Activated T-cell treated with anti-CD3 and anti-CD28 coated beads, Interleukin-2, amount 50 U/mL, for 48 hours (primary cell): ENCODE data around the gene DUSP23.

Experiments
- DNase-seq, 2 experiments: peaks; one replicate each; pipeline ENCODE4 v3.0.0-alpha.2; 2020

Gene DUSP23

DNA sequence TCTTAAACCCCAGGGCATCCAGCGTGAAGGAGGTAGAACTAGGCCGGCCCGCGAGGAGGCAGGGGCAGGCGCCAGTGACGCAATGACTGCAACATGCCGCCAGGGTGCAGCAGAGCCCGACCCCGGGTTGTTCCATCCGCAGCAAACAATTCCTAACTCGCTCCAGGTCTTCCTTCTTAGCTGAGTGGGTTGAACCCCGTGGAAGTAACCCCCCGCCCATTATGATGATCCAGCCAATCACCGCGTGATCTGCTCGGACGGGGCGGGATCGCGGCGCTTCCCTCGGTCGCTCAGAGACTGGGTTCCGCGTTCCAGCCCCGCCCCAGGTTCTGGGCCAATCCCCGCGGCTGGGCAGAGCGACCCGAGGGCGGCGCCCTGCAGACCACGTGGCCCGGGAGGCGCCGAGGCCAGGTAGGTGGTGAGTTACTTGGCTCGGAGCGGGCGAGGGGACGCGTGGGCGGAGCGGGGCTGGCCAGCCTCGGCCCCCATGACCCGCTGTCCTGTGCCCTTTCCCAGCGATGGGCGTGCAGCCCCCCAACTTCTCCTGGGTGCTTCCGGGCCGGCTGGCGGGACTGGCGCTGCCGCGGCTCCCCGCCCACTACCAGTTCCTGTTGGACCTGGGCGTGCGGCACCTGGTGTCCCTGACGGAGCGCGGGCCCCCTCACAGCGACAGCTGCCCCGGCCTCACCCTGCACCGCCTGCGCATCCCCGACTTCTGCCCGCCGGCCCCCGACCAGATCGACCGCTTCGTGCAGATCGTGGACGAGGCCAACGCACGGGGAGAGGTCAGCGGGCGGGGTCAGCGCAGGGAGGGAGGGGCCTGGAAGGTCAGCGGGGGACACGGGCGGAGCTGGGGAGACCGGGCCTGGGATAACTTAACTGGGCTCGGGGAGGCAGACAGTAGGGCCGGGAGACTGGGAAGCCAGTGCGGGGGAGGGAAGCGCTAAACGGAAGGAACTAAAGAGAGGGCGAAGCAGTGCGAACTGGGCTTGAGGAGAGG, at the start of gene DUSP23:
Gene DUSP23 (plus strand): TSS at position 380 of the 1,000 bp plus-strand sequence. CDS start 139 bp downstream, at position 519.
- peak; percentile 96 to 98 for DNase-seq

DNA sequence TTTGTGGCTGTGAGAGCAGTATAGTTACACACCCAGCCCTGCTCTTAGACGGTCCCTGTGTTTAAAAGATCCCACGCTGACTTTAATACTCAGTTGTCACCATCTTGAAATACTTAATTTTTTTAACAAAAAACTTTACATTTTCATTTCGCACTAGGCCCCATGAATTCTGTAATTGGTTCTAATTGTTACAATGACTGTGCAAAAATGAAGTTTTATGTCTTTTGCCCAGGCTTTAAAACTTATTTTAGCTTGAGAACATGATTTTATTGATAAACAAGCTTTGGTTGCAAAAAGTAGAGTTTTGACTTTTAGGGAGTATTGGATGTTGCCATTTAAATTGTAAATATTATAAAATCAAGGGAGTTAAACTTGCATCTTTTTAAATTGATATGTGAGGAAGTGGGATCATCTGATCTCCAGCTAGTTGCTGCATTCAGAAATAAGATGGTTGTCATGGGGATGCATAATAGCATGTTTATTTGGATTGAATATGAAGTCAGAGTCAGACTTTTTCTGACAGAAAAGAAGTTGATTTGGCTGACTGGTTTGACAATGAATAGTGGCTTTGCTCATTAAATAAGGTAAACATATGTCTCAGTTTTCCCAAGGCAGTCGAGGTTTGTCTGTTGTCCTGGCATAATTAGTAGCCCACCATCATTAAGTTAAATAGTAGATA, 43.4 kb upstream of the DUSP23 start:
- DNase-seq: no peak

DNA sequence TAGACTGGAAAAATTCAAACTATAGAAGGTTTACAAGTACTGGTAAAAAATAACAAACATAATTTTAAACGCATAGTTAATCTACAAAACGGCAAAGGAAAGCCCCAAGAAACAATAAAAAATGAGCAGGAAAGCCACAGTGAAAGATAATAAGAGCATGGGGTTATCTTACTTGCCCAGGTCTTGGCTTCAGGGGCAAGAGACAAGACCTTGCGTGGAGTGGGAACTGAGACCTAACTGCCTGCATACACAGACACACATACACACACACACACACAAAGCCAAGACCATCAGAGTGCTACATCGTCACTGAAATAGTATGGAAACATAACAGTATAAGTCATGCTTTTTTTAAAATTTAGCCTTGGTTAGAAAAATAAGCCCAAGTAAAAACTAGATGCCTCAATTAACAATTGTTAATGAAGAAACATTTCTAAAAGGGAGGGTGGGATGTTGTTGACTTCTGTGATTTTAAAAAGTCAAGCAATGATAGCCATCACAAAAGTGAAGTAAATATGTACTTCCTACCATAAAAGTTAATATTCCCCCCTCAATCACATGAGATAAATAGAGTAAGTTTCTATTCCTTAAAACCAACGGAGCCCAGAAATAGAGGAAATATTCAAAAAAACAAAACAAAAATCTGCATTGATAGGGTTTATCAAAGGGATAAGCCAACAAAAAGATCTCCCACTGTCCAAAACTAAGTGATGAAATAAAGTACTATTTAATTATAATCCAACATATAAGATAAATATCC, 36.9 kb upstream of the DUSP23 start:
- DNase-seq: no peak

DNA sequence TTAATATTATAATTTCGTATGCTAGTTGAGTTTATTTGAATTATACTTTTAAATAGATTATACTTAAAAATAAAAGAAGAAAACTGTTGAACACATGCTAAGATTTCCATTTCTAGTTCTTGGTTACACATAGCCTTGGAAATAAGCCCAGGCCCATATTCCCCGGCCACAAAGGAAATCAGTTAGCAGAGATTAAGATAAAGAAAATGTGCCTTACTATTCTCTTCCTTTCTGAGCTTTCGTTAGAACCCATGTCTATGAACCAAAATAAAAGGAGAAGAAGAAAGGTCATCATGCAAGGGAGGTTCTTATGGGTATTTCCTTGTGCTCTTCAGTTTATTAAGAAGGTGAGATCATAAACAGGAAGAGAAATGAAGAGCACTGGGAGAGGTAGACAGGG, 34.1 kb upstream of the DUSP23 start:
- no peak for DNase-seq

- DNase-seq: no peak
These were observed 32.4 kb upstream of the DUSP23 start for GRCh38 chr1:159748370-159748769.

DNA sequence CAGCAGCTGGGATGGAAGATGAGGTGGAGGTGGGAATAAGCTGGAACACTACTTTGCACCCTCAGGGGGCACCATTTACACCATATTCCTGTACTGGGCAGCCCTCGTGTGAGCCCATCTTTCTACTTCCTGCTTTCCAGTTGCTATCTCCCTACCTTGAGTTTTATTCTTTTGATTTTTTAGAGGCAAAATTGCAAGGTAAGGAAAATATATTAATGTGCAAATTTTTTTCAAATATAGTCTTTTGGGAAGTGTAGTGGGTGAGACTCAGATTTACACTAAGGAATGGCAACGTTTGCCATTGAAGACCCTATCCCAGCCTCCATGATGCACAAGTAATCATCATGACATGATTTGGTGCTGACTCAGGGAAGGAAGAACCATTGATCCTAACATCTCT, 31.1 kb upstream of the DUSP23 start:
- DNase-seq: no peak

- no peak for DNase-seq
These were observed 30.1 kb upstream of the DUSP23 start for GRCh38 chr1:159750621-159751020.

GRCh38 chr1:159751031-159751430, 29.7 kb upstream of the DUSP23 start:
- no peak for DNase-seq

DNA sequence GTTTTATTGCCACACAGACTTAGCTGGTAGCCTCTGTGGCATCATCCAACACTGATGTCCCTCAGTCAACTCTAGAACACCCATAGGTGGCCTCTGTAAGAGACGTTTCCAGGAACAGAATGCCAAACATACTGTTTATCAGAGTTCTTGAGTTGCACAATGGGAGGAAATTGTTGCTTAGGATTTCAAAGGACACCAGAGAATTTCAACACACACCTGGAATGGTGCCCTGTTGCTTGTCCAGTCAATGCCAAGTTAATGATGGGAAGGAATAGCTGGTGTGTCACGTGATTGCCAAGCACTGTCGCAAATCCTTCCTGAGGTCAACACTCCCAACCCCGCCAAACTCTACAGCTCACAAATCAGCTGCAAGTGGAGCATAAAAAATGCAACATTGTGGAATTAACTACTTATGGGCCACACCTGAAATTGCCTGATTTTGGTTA, 28.6 kb upstream of the DUSP23 start:
- DNase-seq: no peak

GRCh38 chr1:159753386-159753785, 27.4 kb upstream of the DUSP23 start:
- DNase-seq: no peak

DNA sequence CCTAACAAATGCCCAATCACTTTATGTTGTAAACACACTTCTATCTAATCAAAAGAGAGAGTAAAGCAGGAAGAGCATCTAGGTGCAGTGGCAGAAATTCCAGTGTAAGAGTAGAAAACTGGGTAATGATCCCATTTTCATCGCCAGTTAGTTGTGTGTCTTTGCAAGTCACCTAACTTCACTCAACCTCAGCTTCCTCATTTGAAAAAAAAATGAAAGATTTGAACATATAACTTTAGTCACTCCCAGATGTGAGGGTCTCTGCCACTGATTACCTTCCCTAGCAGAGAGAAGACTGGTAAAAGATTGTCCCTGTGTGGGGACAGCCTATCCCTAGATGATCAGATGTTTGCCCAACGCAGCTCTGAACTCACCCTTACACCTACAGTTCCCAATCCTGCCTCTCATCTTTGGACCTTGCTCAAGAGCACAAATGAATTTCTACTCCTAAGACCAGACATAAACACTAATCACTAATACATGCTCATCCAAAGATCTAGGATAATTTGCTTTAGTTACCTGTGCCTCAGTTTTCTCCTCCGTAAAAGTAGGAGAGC, 25.2 kb upstream of the DUSP23 start:
- no peak for DNase-seq

GRCh38 chr1:159756397-159756796, 24.4 kb upstream of the DUSP23 start:
- no peak for DNase-seq

DNA sequence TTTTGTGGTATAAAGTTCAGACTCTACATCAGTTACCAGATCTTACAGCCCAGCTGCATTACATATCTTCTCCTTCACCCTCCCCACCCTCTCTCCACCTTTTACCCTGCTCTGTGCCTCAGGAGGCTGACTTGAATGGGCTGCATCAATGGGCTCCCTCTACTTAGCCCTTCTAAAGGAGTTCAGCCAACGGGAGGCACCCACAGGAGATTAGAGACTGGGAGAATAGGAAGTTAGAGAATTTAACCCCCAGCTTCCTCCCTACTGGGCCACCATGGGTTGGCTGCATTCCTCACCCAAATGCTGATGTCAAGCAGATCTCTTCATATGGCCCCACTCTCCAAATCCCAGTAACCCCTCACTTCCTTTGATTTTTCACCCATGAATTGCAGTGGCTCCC, 17.1 kb upstream of the DUSP23 start:
- DNase-seq: no peak

DNA sequence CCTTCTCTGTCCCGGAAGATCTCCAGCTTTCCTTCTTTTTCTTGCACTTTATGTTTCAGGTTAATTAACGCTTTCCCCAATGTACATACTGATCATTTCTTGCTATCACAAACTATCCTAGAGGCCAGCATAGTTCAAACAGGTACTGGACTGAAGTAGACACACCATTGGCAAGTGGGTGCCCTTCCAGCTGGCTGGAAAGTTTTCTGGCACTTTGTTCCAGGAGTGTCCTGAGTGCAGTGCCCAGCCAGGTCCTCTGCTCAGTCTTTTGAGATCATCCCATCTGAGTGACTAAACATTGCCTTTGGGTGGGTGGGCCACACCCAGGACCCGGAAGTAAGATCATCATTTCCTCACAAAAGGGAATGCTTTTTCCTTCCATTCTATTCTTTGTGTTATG, 15.0 kb upstream of the DUSP23 start:
- DNase-seq: no peak

- DNase-seq: no peak
These were observed 9.5 kb upstream of the DUSP23 start for GRCh38 chr1:159771127-159771895.

GRCh38 chr1:159774465-159774864, 6.3 kb upstream of the DUSP23 start:
- DNase-seq: no peak

DNA sequence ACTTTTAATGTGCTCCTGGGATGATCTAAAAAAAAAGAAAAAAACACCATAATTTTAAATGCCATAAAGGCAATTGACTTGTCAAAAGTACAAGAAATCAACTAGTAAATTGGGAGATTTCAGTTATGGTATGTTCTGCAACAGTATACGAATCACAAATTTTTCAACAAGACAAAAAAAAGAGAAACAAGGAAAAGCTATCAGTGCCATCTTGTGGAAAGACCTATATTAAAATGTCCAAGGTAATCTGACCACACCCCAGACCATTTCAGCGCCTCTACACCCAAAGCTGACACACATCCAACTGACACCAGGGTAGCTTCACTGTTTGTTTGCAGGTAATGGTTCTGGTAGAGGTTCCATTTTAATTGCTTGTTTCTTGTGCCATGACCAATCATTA, 5.0 kb upstream of the DUSP23 start:
- DNase-seq: no peak

DNA sequence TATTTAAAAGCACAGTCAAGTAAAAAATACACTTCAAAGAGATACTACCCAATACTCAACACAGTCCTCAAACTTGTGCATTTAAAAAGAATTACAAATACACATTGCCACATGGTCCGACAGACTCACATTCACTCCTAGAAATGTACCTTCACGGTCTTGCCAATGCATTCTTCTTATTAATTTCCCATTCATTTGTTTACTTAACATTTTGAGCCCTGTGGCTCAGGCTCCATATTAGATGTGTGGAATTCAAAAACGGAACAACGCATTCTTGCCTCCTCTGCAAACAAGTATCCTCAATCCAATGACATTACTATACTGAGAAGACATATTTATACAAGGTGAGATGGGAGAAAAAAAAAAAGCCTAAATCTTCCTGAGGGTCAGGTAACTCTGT, 2.5 kb upstream of the DUSP23 start:
- no peak for DNase-seq

DNA sequence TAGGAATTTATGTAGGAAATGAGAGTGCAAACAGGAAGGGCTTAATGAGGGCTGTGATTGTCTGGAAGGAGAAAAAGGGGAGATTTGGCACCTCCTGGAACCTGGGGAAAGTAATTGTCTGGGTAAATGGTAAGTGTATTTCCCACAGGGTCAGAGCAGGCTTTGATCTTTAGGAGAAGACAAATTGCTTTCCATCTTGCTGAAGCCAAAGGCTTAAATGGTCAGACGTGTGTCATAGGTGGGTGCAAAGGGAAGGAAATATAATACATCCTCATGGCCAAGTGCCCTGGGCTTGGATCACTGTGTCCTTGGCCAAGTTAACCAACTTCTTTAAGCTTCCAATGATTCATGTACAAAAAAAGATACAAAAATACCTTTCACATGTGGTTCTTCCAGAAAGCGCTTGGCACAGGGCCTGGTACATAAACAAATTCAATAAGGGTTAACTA, 1.3 kb upstream of the DUSP23 start:
- DNase-seq: no peak

DNA sequence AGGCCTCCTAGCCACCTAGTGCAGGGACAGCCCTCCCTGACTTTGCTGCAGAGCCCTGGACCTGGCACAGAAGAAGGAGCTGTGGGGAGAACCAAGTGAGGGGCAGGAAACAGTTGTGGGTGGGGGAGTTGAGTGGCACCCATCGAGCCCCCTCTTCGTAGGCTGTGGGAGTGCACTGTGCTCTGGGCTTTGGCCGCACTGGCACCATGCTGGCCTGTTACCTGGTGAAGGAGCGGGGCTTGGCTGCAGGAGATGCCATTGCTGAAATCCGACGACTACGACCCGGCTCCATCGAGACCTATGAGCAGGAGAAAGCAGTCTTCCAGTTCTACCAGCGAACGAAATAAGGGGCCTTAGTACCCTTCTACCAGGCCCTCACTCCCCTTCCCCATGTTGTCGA, 1.2 kb downstream of the DUSP23 start:
- DNase-seq: no peak

DNA sequence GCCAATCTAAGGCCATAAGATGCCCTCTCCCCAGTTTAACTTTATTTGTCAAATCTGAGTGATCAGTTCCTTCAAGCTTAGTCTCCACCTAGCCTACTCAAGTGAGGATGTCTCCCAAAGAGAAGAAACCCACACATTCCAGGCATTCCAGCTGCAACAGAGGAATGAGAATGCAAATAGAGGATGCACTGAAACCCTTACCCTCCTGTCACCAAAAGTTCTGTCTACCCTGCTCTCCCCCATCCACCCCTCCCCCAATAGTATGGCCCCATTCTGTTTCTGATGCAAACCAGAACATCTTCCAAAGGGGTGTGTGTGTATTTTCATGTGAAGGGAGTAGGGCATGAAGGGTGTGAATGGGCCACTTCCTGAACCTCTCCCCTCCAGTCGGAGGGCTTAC, 3.0 kb downstream of the DUSP23 start:
- no peak for DNase-seq

GRCh38 chr1:159786465-159786864, 5.7 kb downstream of the DUSP23 start:
- no peak for DNase-seq
